GM23248 (cell line): ENCODE results near the gene SMCO1.

Source experiments
- EZH2 ChIP-seq: fragments of 200-600 bp; sonication (generic); IDR thresholded peaks from 2 replicates; pipeline ENCODE4 v1.6.1; 2018; ENCODE audit warnings: antibody characterized with exemption, mild to moderate bottlenecking; ENCODE audit not compliant: insufficient read depth, poor library complexity, severe bottlenecking
- EZH2phosphoT487 ChIP-seq: fragments of 200-600 bp; sonication (generic); IDR thresholded peaks from 2 replicates; pipeline ENCODE4 v1.6.1; 2018; ENCODE audit warnings: antibody characterized with exemption, moderate library complexity, mild to moderate bottlenecking, low read depth; ENCODE audit not compliant: insufficient read depth

DNA sequence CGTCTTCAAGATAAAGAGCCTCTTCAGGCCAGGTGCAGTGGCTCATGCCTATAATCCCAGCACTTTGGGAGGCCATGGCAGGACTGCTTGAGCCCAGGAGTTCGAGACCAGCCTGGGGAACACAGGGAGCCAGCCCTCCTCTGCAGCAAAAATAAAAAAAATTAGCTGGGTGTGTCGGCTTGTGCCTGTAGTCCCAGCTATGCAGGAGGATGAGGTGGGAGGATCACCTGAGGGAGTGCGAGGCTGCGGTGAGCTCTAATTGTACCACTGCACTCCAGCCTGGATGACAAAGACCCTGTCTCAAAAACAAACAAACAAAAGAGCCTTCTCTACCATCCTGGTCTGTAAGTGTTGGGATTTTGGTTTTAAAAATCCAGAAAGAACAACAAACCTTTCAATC, 42.1 kb upstream of the SMCO1 start:
- TF ChIP-seq EZH2 (no peak), EZH2phosphoT487 (no peak)
